Measurements from ENCODE around the gene PNPLA6. TPM values are rescaled to one million over a fixed set of nuclear protein-coding genes. Genes with fewer than 3 reads are reported as not detected.

Gene PNPLA6
- total and polyA plus RNA-seq, 10 of the 15 experiments (the other 5 are each of a cell fraction or from before 2014, with no cell fraction given): 0.95 to 105 (median 40.0) TPM

- Histone ChIP-seq H3K36me3 (ENCODE audit: control insufficient read depth in 2 of 2, insufficient read depth in 2 of 2, low read length in 1 of 2) (no peaks in the 10 kb centered on the region), H4K20me1 (ENCODE audit: control insufficient read depth, insufficient read depth) (no peaks in the 10 kb centered on the region), H3K9me3 (replicated peaks; ENCODE audit: control insufficient read depth, insufficient read depth, low read length) (no peaks in the 10 kb centered on the region), H3K4me1 (ENCODE audit: control insufficient read depth, insufficient read depth, low read length) (no peaks in the 10 kb centered on the region), H3K9ac (ENCODE audit: control insufficient read depth, insufficient read depth, low read length) (no peak overlapping the region), H3K4me3 (no peak overlapping the region), H3K27me3 (replicated peaks in 1 of 2; ENCODE audit: control insufficient read depth in 2 of 2, insufficient read depth in 2 of 2, low read length in 1 of 2) (no peaks in the 10 kb centered on the region; a peak in 1 of 4 replicates), H3K4me2 (ENCODE audit: control insufficient read depth, insufficient read depth) (no peak overlapping the region), H3K27ac (ENCODE audit: control insufficient read depth, insufficient read depth) (no peak overlapping the region), H3K79me2 (ENCODE audit: control insufficient read depth, insufficient read depth, low read length) (no peaks in the 10 kb centered on the region), H2AFZ (ENCODE audit: control insufficient read depth, low read depth, low read length) (no peak overlapping the region)
- intact Hi-C loops (cut with micrococcal nuclease; ENCODE audit: unreplicated experiment) (no loop called here), in situ Hi-C loops (cut with MboI) (no loop called here)
- ChIA-PET CTCF (no interaction called here), POLR2A (no interaction called here), SMC1A (ENCODE audit: uncharacterized antibody, unreplicated experiment) (no interaction called here), RAD21 (ENCODE audit: unreplicated experiment) (no interaction called here)
- TF ChIP-seq POLR2AphosphoS2 (IDR thresholded peaks at IDR 0.05; ENCODE audit: low read depth, low read length) (no peak), RUNX3 (IDR thresholded peaks at IDR 0.05; ENCODE audit: low read length) (no peak), EZH2 (IDR thresholded peaks at IDR 0.05; ENCODE audit: borderline replicate concordance, control insufficient read depth, low read depth, low read length) (no peak), KLF5 (IDR thresholded peaks at IDR 0.05; ENCODE audit: partially characterized antibody) (no peak), RELB (IDR thresholded peaks at IDR 0.05; ENCODE audit: low read depth) (no peak), GATAD2B (conservative IDR thresholded peaks at IDR 0.05; ENCODE audit: low read depth) (no peak), HDGF (IDR thresholded peaks at IDR 0.05) (no peak), ZNF274 (IDR thresholded peaks at IDR 0.05; ENCODE audit: insufficient read depth, insufficient read length) (no peak), NFYB (IDR thresholded peaks at IDR 0.05; ENCODE audit: insufficient read depth, low read depth, low read length) (no peak), RELA (IDR thresholded peaks at IDR 0.05; ENCODE audit: borderline replicate concordance, partially characterized antibody) (no peak), NFXL1 (IDR thresholded peaks at IDR 0.05; ENCODE audit: borderline replicate concordance) (no peak), SMC3 (IDR thresholded peaks at IDR 0.05; ENCODE audit: borderline replicate concordance, low read length) (no peak), NR2C2 (IDR thresholded peaks at IDR 0.05; ENCODE audit: borderline replicate concordance, control insufficient read depth, insufficient read length, low read depth) (no peak), FOXM1 (IDR thresholded peaks at IDR 0.05; ENCODE audit: low read depth, low read length) (no peak)
- ATAC-seq (no peak), FAIRE-seq (no peak), DNase-seq (ENCODE audit: low read depth, low spot score) (no peak)
- 33% methylated on average over 19 of the region's 19 CpGs for WGBS (ENCODE audit: insufficient coverage, insufficient replicate concordance, low lambda C conversion rate, missing lambda C conversion rate)
- BruUV-seq (replicated peaks): no TSS peak
Observed at GRCh38 chr19:7505288-7505681, 30.2 kb upstream of the PNPLA6 start.

Measured in GM12878 (cell line).